Heart left ventricle (tissue), 16 donors: Measurements from ENCODE around the gene RHBDD2. TPM values are rescaled to one million over a fixed set of nuclear protein-coding genes. Genes with fewer than 3 reads are reported as not detected.
"Not testable (repeated sequence)": the region's sequence is repeated elsewhere in the genome, so short reads cannot be mapped to it uniquely, and the experiment has no call there.

ENCODE experiments used
- ATAC-seq, 4 donors: fragments of 200-7000 bp; cut with Tn5 transposase; one replicate each; pipeline ENCODE4 v1.9.1; 2020 to 2022; ENCODE audit warnings: moderate library complexity in 4 of 4, mild to moderate bottlenecking in 3 of 4, moderate number of reproducible peaks in 1 of 4
- DNase-seq, 5 donors: peaks; one replicate each; pipeline ENCODE4 v3.0.0-alpha.2; 2020
- H3K27ac ChIP-seq, 12 donors: fragments of 200-600 bp; sonication (generic) in 4 of 12; one replicate each; pipeline versions ENCODE4 v1.5.0 to v1.8.0; 2016 to 2022; ENCODE audit warnings: mild to moderate bottlenecking in 2 of 12
- H3K27me3 ChIP-seq, 9 donors: fragments of 200-600 bp; sonication (generic) in 2 of 9; one replicate each; pipeline versions ENCODE4 v1.5.1 to v1.8.0; 2016 to 2022; ENCODE audit warnings: mild to moderate bottlenecking in 3 of 9
- H3K36me3 ChIP-seq, 9 donors: fragments of 200-600 bp; sonication (generic) in 2 of 9; one replicate each; pipeline versions ENCODE4 v1.5.0 to v1.8.0; 2018 to 2022; ENCODE audit warnings: mild to moderate bottlenecking in 2 of 9
- H3K4me1 ChIP-seq, 12 donors: fragments of 200-600 bp; sonication (generic) in 4 of 12; one replicate each; pipeline versions ENCODE4 v1.5.0 to v1.8.0; 2016 to 2022; ENCODE audit warnings: mild to moderate bottlenecking in 3 of 12
- H3K4me3 ChIP-seq, 12 donors: fragments of 200-600 bp; sonication (generic) in 4 of 12; one replicate each; pipeline versions ENCODE4 v1.5.0 to v1.8.0; 2017 to 2022; ENCODE audit warnings: mild to moderate bottlenecking in 9 of 12, moderate library complexity in 4 of 12
- H3K9me3 ChIP-seq, 12 donors: fragments of 200-600 bp; sonication (generic) in 4 of 12; one replicate each; pipeline versions ENCODE4 v1.5.0 to v1.8.0; 2016 to 2022; ENCODE audit warnings: mild to moderate bottlenecking in 1 of 12
- CTCF ChIP-seq, 12 donors: fragments of 200-600 bp; sonication (generic) in 4 of 12; IDR thresholded peaks; one replicate each; pipeline versions ENCODE4 v1.5.0 to v1.8.0; 2018 to 2022; ENCODE audit warnings: antibody characterized with exemption in 12 of 12, mild to moderate bottlenecking in 5 of 12
- POLR2A ChIP-seq, 2 donors: fragments of 450-650 bp; IDR thresholded peaks; one replicate each; pipeline ENCODE4 v1.6.1; 2017; ENCODE audit warnings: antibody characterized with exemption in 2 of 2, mild to moderate bottlenecking in 2 of 2, moderate library complexity in 2 of 2
- WGBS, 4 donors: extraction: QIAGEN DNeasy Blood & Tissue Kit in 2 of 4; methylation state at CpG; one replicate each; pipeline versions ENCODE4 v1.1.5 to v1.1.7; 2013 to 2018; 5-methylcytosine and 5-hydroxymethylcytosine counted together
- intact Hi-C, 10 donors: fragments of 100-400 bp; cut with DNase I; formaldehyde crosslinking; loops; one replicate each; pipeline versions ENCODE4 v1.11.1 to v1.14.2; 2022
- polyA plus RNA-seq, 2 donors: library from polyadenylated mRNA; stranded (reverse); fragments of 200-250 nt; gene quantifications; one replicate each; pipeline ENCODE4 v1.2.3, GENCODE V29; 2013
- total RNA-seq, 9 donors: library from RNA; depleted of rRNA in 2 of 9; stranded (reverse); fragments of >200 nt in 2 of 9; fragmentation: NEBNext Ultra II Directional in 3 of 9; extraction: Animal tissue kit (Norgen Biotek cat#: 25700) in 3 of 9; gene quantifications; one replicate each; pipeline versions ENCODE4 v1.1.0 to v1.2.4, GENCODE V29; 2016 to 2023
- donor health status: ischemic (EF 13 %, LVEDD 7.1; RV severe dilation, severe dysfunction).
- donor health status: healthy with polysubstance abuse.
- donor health status: DM: no; HTN: yes; CAD: no.
- donor health status: DM: no; HTN: no; CAD: no.
- donor health status: ischemic (EF 25% LVEDD 6.9; RV normal size, moderate dysfunction).
- donor health status: ischemic (EF 25% LVEDD 5.7; RV mildly dilated, moderate dysfunction).
- donor health status: healthy.
- donor health status: DM: yes; HTN: yes; CAD: no.
- donor health status: ischemic (EF 35%, LVEDD 5.7; RV mildly dilated, moderate dysfunction).
- donor health status: nonischemic (EF 11% LVEDD 7.7; RV severe dilation, severe dysfunction).
- donor health status: DM: yes; HTN: yes; CAD: no.
- donor health status: PGD.
- donor health status: ischemic (EF 29% LVEDD 5.4; RV normal size, mild dysfunction).
- donor health status: nonischemic (EF 23%, LVEDD 6.1; RV moderate dilation, normal function).

RHBDD2 gene
- total and polyA plus RNA-seq, 11 donors, result 23.6 to 44.1 (median 32.5) TPM

- DNase-seq (no peak), ATAC-seq (no peak)
- intact Hi-C loops, result loop anchor here in 2 of 10 donors (10.0 kb wide), 2 partner anchors 94 to 124 kb away; partner anchors contain the start of gene TMEM120A (in 2 of the 2)
- Histone ChIP-seq H3K4me3 (no peak overlapping the region), H3K27me3 (no peaks in the 10 kb centered on the region), H3K4me1 (peaks cover 0 to 32% (median 11%) of the 10 kb centered on the region in 12 donors), H3K9me3 (no peaks in the 10 kb centered on the region), H3K36me3 (no peaks in the 10 kb centered on the region), H3K27ac (no peak overlapping the region)
- 78 to 96% (median 87%) methylated on average over 9 of the region's 9 CpGs for WGBS, 4 donors
- TF ChIP-seq POLR2A (IDR thresholded peaks at IDR 0.05), result no peak
- no peak for TF ChIP-seq CTCF (IDR thresholded peaks at IDR 0.05)
These were observed 8.2 kb upstream of the RHBDD2 start for GRCh38 chr7:75870557-75871161.

DNA sequence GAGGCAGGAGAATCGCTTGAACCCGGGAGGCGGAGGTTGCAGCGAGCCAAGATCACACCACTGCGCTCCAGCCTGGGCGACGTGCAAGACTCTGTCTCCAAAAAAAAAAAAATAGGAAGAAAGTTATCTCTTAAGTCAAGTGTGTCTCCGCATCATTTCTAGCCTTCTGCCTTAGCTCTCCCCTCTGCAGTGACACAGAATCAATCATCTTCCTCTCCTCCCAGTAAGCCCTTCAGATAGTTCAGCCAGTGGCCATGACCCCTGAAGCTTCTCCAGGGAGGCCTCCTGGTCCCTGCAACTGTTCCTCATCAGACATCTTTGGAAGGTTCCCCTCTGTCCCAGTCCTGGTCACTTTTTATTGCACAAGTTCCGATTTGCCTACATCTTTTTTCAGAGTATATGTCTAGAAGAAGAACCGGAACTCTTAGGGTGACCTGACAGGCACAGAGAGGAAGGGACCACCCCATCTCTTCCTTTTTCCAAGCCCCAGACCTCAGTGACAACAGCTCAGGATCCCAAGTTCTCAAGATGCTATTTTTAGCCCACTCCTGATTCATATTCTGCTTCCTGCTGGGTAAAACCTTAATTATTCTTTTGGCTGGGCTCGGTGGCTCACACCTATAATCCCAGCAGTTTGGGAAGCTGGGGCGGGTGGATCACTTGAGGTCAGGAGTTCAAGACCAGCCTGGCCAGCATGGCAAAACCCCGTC lies 6.6 kb upstream of the RHBDD2 start:
- Histone ChIP-seq H3K36me3 (no peaks in the 10 kb centered on the region), H3K27me3 (no peaks in the 10 kb centered on the region), H3K27ac (peak overlapping the region in 11 of 12 donors; percentile 35 to 71 (median 63)), H3K4me1 (peaks cover 0 to 37% (median 10%) of the 10 kb centered on the region in 12 donors), H3K9me3 (no peaks in the 10 kb centered on the region), H3K4me3 (no peak overlapping the region)
- 36 to 54% (median 52%) methylated on average over 13 of the region's 13 CpGs for WGBS, 4 donors
- intact Hi-C loops, result loop anchor here in 3 of 10 donors (2.0 to 10.0 kb wide), 4 partner anchors 35 to 143 kb away; partner anchors contain the start of gene TMEM120A (in 2 of the 3)
- ATAC-seq (peak; percentile 37 to 78 (median 74)), DNase-seq (peak in 1 of 5 donors; percentile 55)
- TF ChIP-seq CTCF (IDR thresholded peaks at IDR 0.05) (no peak), POLR2A (IDR thresholded peaks at IDR 0.05) (no peak)

DNA sequence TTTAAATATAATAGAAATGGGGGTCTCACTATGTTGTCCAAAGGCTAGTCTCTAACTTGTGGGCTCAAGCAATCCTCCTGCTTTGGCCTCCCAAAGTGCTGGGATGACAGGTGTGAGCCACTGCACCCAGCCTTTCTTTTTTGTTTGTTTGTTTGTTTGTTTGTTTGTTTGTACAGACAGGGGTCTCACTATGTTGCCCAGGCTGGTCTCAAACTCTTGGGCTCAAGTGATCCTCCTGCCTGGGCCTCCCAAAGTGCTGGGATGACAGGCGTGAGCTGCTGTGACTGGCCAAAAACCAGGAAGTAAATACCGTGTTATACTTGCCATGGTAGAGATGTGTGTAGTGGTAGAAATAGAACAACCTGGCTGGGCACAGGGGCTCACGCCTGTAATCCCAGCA lies 4.7 kb upstream of the RHBDD2 start:
- DNase-seq, H3K9me3 ChIP-seq, H3K27ac ChIP-seq, H3K4me3 ChIP-seq, H3K36me3 ChIP-seq, ATAC-seq, H3K27me3 ChIP-seq: not testable (repeated sequence)
- intact Hi-C loops, result loop anchor here in 2 of 10 donors (10.0 kb wide), 2 partner anchors 91 to 121 kb away; partner anchors contain the start of gene TMEM120A (in 2 of the 2)
- WGBS, 4 donors, result 87 to 95% (median 89%) methylated on average over 3 of the region's 3 CpGs
- peaks cover 0 to 48% (median 16%) of the 10 kb centered on the region in 12 donors for H3K4me1 ChIP-seq

- ATAC-seq (no peak), DNase-seq (no peak)
- H3K4me1 ChIP-seq, result peaks cover 0 to 59% (median 24%) of the 10 kb centered on the region in 12 donors
- no peaks in the 10 kb centered on the region for H3K27me3 ChIP-seq
- no peak for TF ChIP-seq CTCF (IDR thresholded peaks at IDR 0.05)
- no peak for TF ChIP-seq POLR2A (IDR thresholded peaks at IDR 0.05)
- intact Hi-C loops, result loop anchor here in 5 of 10 donors (5.0 to 10.0 kb wide), 5 partner anchors 37 to 119 kb away; partner anchors contain the start of genes POR (in 2 of the 5) and TMEM120A (in 2 of the 5)
- peak overlapping the region in 1 of 12 donors; percentile 70 for H3K27ac ChIP-seq
- H3K36me3 ChIP-seq, result no peaks in the 10 kb centered on the region
- H3K9me3 ChIP-seq, result no peaks in the 10 kb centered on the region
- 90 to 94% (median 92%) methylated on average over 18 to 21 of the region's 21 CpGs for WGBS, 4 donors
- no peak overlapping the region for H3K4me3 ChIP-seq
These were observed 3.4 kb upstream of the RHBDD2 start for GRCh38 chr7:75875113-75876080.
